Left ventricle myocardium inferior (tissue), 1 donor: Measurements from ENCODE around the gene CALU. TPM values are rescaled to one million over a fixed set of nuclear protein-coding genes. Genes with fewer than 3 reads are reported as not detected.

Experiments
- DNase-seq: peaks from one replicate; pipeline ENCODE4 v3.0.0-alpha.2; 2020
- H3K27ac ChIP-seq: fragments of 200-600 bp; replicated peaks from 2 replicates; pipeline ENCODE4 v1.8.0; 2021
- H3K27me3 ChIP-seq: fragments of 200-600 bp; 2 replicates; pipeline ENCODE4 v1.8.0; 2021; ENCODE audit warnings: low read depth
- H3K36me3 ChIP-seq: fragments of 200-600 bp; 2 replicates; pipeline ENCODE4 v1.8.0; 2021
- H3K4me1 ChIP-seq: fragments of 200-600 bp; 2 replicates; pipeline ENCODE4 v1.8.0; 2021
- H3K4me3 ChIP-seq: fragments of 200-600 bp; 2 replicates; pipeline ENCODE4 v1.8.0; 2021; ENCODE audit warnings: mild to moderate bottlenecking, moderate library complexity
- H3K9me3 ChIP-seq: fragments of 200-600 bp; replicated peaks from 2 replicates; pipeline ENCODE4 v1.8.0; 2021
- intact Hi-C: fragments of 100-400 bp; cut with micrococcal nuclease; formaldehyde crosslinking; loops from one replicate; pipeline ENCODE4 v1.11.0; 2022
- total RNA-seq: library from RNA; stranded (reverse); fragmentation: NEBNext Ultra II Directional; extraction: Animal tissue kit (Norgen Biotek cat#: 25700); gene quantifications from one replicate; pipeline ENCODE4 v1.2.1, GENCODE V29; 2021
- TF ChIP-seq, protein P1 (sequence below): fragments of 200-600 bp; IDR thresholded peaks from 2 replicates; pipeline ENCODE4 v1.8.0; 2021; ENCODE audit warnings: antibody characterized with exemption, mild to moderate bottlenecking, borderline replicate concordance
- donor health status: DM: no; HTN: yes; CAD: no; lungs with severe emphysema.

Gene CALU
- total RNA-seq, 1 donor from 2014 or later: 236 TPM

- Histone ChIP-seq H3K27ac (peak overlapping the region; percentile 97), H3K9me3 (no peaks in the 10 kb centered on the region), H3K4me3 (peak overlapping the region; percentile 98), H3K4me1 (peaks cover 71% of the 10 kb centered on the region), H3K36me3 (no peaks in the 10 kb centered on the region), H3K27me3 (no peaks in the 10 kb centered on the region)
- TF ChIP-seq, protein P1, sequence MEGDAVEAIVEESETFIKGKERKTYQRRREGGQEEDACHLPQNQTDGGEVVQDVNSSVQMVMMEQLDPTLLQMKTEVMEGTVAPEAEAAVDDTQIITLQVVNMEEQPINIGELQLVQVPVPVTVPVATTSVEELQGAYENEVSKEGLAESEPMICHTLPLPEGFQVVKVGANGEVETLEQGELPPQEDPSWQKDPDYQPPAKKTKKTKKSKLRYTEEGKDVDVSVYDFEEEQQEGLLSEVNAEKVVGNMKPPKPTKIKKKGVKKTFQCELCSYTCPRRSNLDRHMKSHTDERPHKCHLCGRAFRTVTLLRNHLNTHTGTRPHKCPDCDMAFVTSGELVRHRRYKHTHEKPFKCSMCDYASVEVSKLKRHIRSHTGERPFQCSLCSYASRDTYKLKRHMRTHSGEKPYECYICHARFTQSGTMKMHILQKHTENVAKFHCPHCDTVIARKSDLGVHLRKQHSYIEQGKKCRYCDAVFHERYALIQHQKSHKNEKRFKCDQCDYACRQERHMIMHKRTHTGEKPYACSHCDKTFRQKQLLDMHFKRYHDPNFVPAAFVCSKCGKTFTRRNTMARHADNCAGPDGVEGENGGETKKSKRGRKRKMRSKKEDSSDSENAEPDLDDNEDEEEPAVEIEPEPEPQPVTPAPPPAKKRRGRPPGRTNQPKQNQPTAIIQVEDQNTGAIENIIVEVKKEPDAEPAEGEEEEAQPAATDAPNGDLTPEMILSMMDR: no peak
- intact Hi-C loops: no loop called here
- no peak for DNase-seq
Measured at GRCh38 chr7:128741491-128741890, 2.3 kb downstream of the CALU start.

DNA sequence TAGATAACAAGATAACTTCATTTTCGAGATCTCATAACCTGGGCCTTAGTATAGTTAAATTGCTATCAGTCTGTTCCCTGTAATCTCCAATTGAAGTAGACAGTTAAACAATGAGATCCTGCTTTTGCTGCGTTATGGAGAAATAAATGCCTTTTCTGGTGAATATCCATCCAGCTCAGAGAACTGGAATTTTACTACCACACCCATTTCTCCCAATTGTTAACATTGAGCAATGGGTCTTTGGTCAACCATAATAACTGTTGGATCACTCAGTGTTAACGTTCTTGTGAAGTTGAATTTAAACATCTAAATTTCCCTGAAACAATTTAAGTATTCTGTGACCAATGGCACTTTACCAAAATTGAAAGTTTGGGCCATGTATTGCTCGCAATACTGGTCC lies 3.0 kb downstream of the CALU start:
- TF ChIP-seq, protein P1: no peak
- intact Hi-C loops: no loop called here
- H3K27ac ChIP-seq: peak overlapping the region; percentile 97
- H3K27me3 ChIP-seq: no peaks in the 10 kb centered on the region
- no peak for DNase-seq
- H3K4me1 ChIP-seq: peaks cover 73% of the 10 kb centered on the region
- no peaks in the 10 kb centered on the region for H3K36me3 ChIP-seq
- no peaks in the 10 kb centered on the region for H3K9me3 ChIP-seq
- H3K4me3 ChIP-seq: peak overlapping the region; percentile 98

DNA sequence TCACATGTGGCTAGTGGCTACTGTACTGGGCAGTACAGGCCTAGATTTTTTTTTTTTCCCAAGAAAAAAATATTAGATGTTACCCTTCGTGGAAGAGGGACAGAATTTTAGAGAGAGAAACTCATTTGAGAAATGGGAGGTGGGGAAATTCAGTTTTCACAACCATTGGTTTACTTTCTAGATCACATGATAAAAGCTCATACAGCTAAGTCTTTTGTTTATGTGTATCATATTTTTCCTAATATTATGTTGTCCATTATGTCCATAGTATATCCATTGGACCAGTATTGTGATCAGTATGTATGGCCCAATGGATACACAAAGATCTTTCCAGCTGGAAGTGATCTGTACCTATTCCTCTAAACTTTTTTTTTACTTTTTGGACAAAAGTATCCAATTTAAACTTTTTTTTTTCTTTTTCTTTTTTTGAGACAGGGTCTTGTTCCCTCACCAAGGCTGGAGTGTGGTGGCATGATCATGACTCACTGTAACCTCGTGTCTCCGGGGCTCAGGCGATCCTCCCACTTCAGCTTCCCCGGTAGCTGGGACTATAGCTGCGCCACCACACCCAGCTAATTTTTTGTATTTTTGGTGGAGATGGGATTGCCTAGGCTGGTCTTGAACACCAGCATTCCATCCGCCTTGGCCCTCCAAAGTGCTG lies 4.1 kb downstream of the CALU start:
- Histone ChIP-seq H3K27ac (no peak overlapping the region), H3K4me1 (peaks cover 79% of the 10 kb centered on the region), H3K27me3 (no peaks in the 10 kb centered on the region), H3K36me3 (no peaks in the 10 kb centered on the region), H3K9me3 (no peaks in the 10 kb centered on the region), H3K4me3 (no peak overlapping the region)
- intact Hi-C loops: no loop called here
- no peak for DNase-seq
- TF ChIP-seq, protein P1: no peak

- no peak overlapping the region for H3K27ac ChIP-seq
- intact Hi-C loops: no loop called here
- no peak for DNase-seq
- peaks cover 12% of the 10 kb centered on the region for H3K36me3 ChIP-seq
- H3K4me1 ChIP-seq: peaks cover 79% of the 10 kb centered on the region
- H3K9me3 ChIP-seq: no peaks in the 10 kb centered on the region
- H3K27me3 ChIP-seq: no peaks in the 10 kb centered on the region
- no peak overlapping the region for H3K4me3 ChIP-seq
- TF ChIP-seq, protein P1: no peak
Measured at GRCh38 chr7:128744366-128744905, 5.3 kb downstream of the CALU start.

DNA sequence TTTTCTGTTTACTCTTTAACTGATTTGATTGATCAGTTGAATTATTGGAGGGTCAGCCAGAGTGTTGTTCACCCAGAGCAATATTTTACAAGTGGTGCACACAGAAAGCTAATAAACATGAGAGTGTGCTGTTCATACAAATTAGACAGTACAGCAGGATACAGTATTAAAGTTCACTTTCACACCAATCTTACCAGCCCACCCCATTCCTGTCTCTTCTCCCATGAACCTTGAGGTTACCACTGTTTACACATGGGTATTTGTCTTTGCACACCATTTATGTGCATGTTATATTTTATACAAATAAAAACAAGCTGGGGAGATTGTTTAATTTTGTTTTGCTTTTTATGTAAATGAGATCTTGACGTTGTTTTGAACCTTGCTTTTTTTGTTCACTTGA lies 6.5 kb downstream of the CALU start:
- H3K27ac ChIP-seq: no peak overlapping the region
- intact Hi-C loops: no loop called here
- H3K36me3 ChIP-seq: peaks cover 24% of the 10 kb centered on the region
- H3K9me3 ChIP-seq: no peaks in the 10 kb centered on the region
- H3K4me1 ChIP-seq: peaks cover 67% of the 10 kb centered on the region
- TF ChIP-seq, protein P1: no peak
- H3K4me3 ChIP-seq: no peak overlapping the region
- no peaks in the 10 kb centered on the region for H3K27me3 ChIP-seq
- no peak for DNase-seq
